K562 (cell line): ENCODE measurements around the gene RPS6KA6. TPM values are rescaled to one million over a fixed set of nuclear protein-coding genes. Genes with fewer than 3 reads are reported as not detected.

Experiments
- ATAC-seq: fragments of 200-7000 bp; cut with Tn5 transposase; 3 replicates; pipeline ENCODE4 v1.9.1; 2020; ENCODE audit warnings: moderate library complexity
- BruUV-seq: library from RNA; stranded (reverse); fragments of 400-500 nt; replicated peaks from 2 replicates; lab custom pipeline; 2021; lab: Mats Ljungman, UMichigan
- CTCF ChIA-PET: fragments of 300-600 bp; formaldehyde crosslinking; extraction: SDS; loops from one replicate; lab custom pipeline; 2021; ENCODE audit warnings: low intra/inter-chr PET ratio; lab: Yijun Ruan, JAX
- POLR2A ChIA-PET: fragments of 300-600, 350-650 bp; sonication (Branson Sonifier 250); formaldehyde crosslinking; extraction: SDS; loops from one replicate; lab custom pipeline; 2021; ENCODE audit warnings: antibody characterized with exemption, inconsistent platforms; lab: Yijun Ruan, JAX
- DNase-seq, 4 experiments: peaks; one replicate each; pipeline versions ENCODE4 v3.0.0 to v3.0.0-alpha.2; 2011 to 2018; ENCODE audit warnings: low spot score in 3 of 4, mixed read lengths in 3 of 4; ENCODE audit errors: extremely low read depth in 1 of 4
- FAIRE-seq: peaks from 2 replicates; lab custom pipeline; 2011; peaks lifted over from hg19 to GRCh38; lab: Jason Lieb, UNC
- H2AFZ ChIP-seq: 2 replicates; pipeline ENCODE4 v1.6.0; 2011; ENCODE audit warnings: low read depth, low read length, control low read depth, inconsistent platforms
- H3K27ac ChIP-seq: fragments of 200-600 bp; 3 replicates; pipeline ENCODE4 v1.8.0; 2011; ENCODE audit warnings: low read depth, mild to moderate bottlenecking, control low read depth, inconsistent platforms, low read length, moderate library complexity, mixed read lengths; ENCODE audit errors: extremely low read depth
- H3K27me3 ChIP-seq, 2 experiments: fragments of 300-600 bp in 1 of 2; 2 replicates in 1 of 2; 3 replicates in 1 of 2; pipeline versions ENCODE4 v1.6.0 to v1.8.0; 2011; ENCODE audit warnings: inconsistent platforms in 2 of 2, low read length in 2 of 2, mild to moderate bottlenecking in 1 of 2, mixed read lengths in 1 of 2, moderate library complexity in 1 of 2; ENCODE audit not compliant: control insufficient read depth in 2 of 2, insufficient read depth in 2 of 2
- H3K36me3 ChIP-seq: fragments of 300-600 bp; 3 replicates; pipeline ENCODE4 v1.8.0; 2011; ENCODE audit warnings: mild to moderate bottlenecking, low read length, inconsistent platforms; ENCODE audit not compliant: control insufficient read depth, insufficient read depth
- H3K4me1 ChIP-seq, 2 experiments: fragments of 200-600 bp in 1 of 2; replicated peaks in 1 of 2; 2 replicates in 1 of 2; 3 replicates in 1 of 2; pipeline versions ENCODE4 v1.5.1 to v1.8.0; 2011; ENCODE audit warnings: inconsistent platforms in 2 of 2, low read length in 2 of 2, mild to moderate bottlenecking in 1 of 2, mixed read lengths in 1 of 2, moderate library complexity in 1 of 2; ENCODE audit not compliant: control insufficient read depth in 2 of 2, insufficient read depth in 2 of 2
- H3K4me2 ChIP-seq: 2 replicates; pipeline ENCODE4 v1.6.1; 2011; ENCODE audit warnings: low read length, control low read depth, inconsistent platforms, mixed read lengths; ENCODE audit not compliant: insufficient read depth
- H3K4me3 ChIP-seq: fragments of 200-600 bp; sonication (generic), shearing (Covaris generic); 2 replicates; pipeline ENCODE4 v1.5.1; 2016; ENCODE audit warnings: control low read depth, inconsistent platforms
- H3K79me2 ChIP-seq: fragments of 200-600 bp; 3 replicates; pipeline ENCODE4 v1.8.0; 2011; ENCODE audit warnings: low read length, inconsistent platforms; ENCODE audit not compliant: control insufficient read depth, insufficient read depth
- H3K9ac ChIP-seq, 2 experiments: 2 replicates each; pipeline versions ENCODE4 v1.6.0 to v1.6.1; 2011; ENCODE audit warnings: low read depth in 2 of 2, low read length in 2 of 2, control low read depth in 1 of 2, inconsistent platforms in 1 of 2, mild to moderate bottlenecking in 1 of 2, mixed read lengths in 1 of 2; ENCODE audit not compliant: insufficient read depth in 1 of 2
- H3K9me1 ChIP-seq: one replicate; pipeline ENCODE4 v1.6.0; 2011; ENCODE audit warnings: inconsistent platforms, mild to moderate bottlenecking, low read length, moderate library complexity; ENCODE audit not compliant: control insufficient read depth, insufficient read depth
- H3K9me3 ChIP-seq: replicated peaks from 2 replicates; pipeline ENCODE4 v1.5.1; 2011; ENCODE audit warnings: low read depth, low read length, inconsistent platforms; ENCODE audit not compliant: control insufficient read depth, insufficient read depth
- H4K20me1 ChIP-seq: replicated peaks from 2 replicates; pipeline ENCODE4 v1.6.1; 2011; ENCODE audit warnings: low read length, inconsistent platforms, mixed read lengths; ENCODE audit not compliant: control insufficient read depth, insufficient read depth
- ATF7 ChIP-seq: fragments of 450-650 bp; IDR thresholded peaks from 2 replicates; pipeline ENCODE4 v1.7.1; 2014; ENCODE audit warnings: mild to moderate bottlenecking, moderate library complexity
- GTF3C2 ChIP-seq: IDR thresholded peaks from 3 replicates; pipeline ENCODE4 v1.6.1; 2011; ENCODE audit warnings: borderline replicate concordance, mild to moderate bottlenecking, moderate library complexity; ENCODE audit not compliant: insufficient read length; ENCODE audit errors: extremely low read depth
- ILF3 ChIP-seq: fragments of 450-650 bp; IDR thresholded peaks from 2 replicates; pipeline ENCODE4 v1.6.1; 2018; ENCODE audit warnings: antibody characterized with exemption, mild to moderate bottlenecking, moderate library complexity, borderline replicate concordance
- PHTF2 ChIP-seq: fragments of 250-450 bp; sonication (Bioruptor Pico); IDR thresholded peaks from 2 replicates; pipeline ENCODE4 v1.5.0; 2021; ENCODE audit warnings: mild to moderate bottlenecking
- PREB ChIP-seq: sonication (generic); formaldehyde crosslinking; IDR thresholded peaks from 2 replicates; pipeline ENCODE4 v1.8.1; 2023; ENCODE audit warnings: mild to moderate bottlenecking, missing genetic modification reagents
- TEAD1 ChIP-seq, 2 experiments: fragments of 450-650 bp in 1 of 2; sonication (generic) in 1 of 2; formaldehyde crosslinking; IDR thresholded peaks; 2 replicates each; pipeline versions ENCODE4 v1.4.0 to v1.8.0; 2020 to 2022; ENCODE audit warnings: mild to moderate bottlenecking in 2 of 2, missing genetic modification reagents in 1 of 2
- ZBTB2 ChIP-seq: fragments of 450-650 bp; IDR thresholded peaks from 2 replicates; pipeline ENCODE4 v1.6.1; 2016; ENCODE audit warnings: antibody characterized with exemption
- ZNF124 ChIP-seq: sonication (generic); formaldehyde crosslinking; IDR thresholded peaks from 2 replicates; pipeline ENCODE4 v1.8.1; 2022; ENCODE audit warnings: missing genetic modification reagents
- ZNF140 ChIP-seq: fragments of 250-450 bp; sonication (Bioruptor Pico); IDR thresholded peaks from 2 replicates; pipeline ENCODE4 v1.8.0; 2021; ENCODE audit warnings: moderate library complexity, mild to moderate bottlenecking, inconsistent platforms
- ZNF197 ChIP-seq: fragments of 200-800 bp; sonication (Bioruptor generic); IDR thresholded peaks from 2 replicates; pipeline ENCODE4 v1.6.1; 2016; ENCODE audit warnings: low read depth, missing genetic modification characterization, missing compliant biosample characterization
- WGBS: fragments of 100-300 bp; shearing (Covaris generic); methylation state at CpG from one replicate; pipeline ENCODE4 v1.1.6; 2016; ENCODE audit warnings: low coverage, mixed read lengths; ENCODE audit not compliant: insufficient coverage; ENCODE audit errors: missing lambda C conversion rate; 5-methylcytosine and 5-hydroxymethylcytosine counted together
- in situ Hi-C: fragments of 300-500 bp; cut with MboI; formaldehyde crosslinking; loops from 4 replicates; pipeline ENCODE4 v1.15.0; 2018; ENCODE audit warnings: inconsistent platforms, mixed read lengths
- intact Hi-C: fragments of 100-400 bp; cut with micrococcal nuclease; formaldehyde crosslinking; loops from 2 replicates; pipeline ENCODE4 v1.14.2; 2022
- polyA plus RNA-seq, 8 experiments: library from polyadenylated mRNA; depleted of rRNA in 4 of 8; stranded (reverse) in 5 of 8; unstranded in 3 of 8; fragments of >200 nt; fragmentation: Nextera tagmentation in 2 of 8; fragmentation: Illumina TruSeq in 1 of 8; extraction: Ambion mirVana in 2 of 8; extraction: Trizol in 1 of 8; gene quantifications; 2 replicates each; pipeline versions ENCODE4 v1.2.1 to v1.2.3, GENCODE V29; 2011 to 2014; ENCODE audit warnings: inconsistent platforms in 1 of 8, missing spikeins in 1 of 8
- total RNA-seq, 7 experiments: library from RNA; depleted of rRNA in 6 of 7; stranded (reverse); fragments of >200 nt in 6 of 7; fragmentation: Illumina TruSeq in 2 of 7; extraction: Trizol in 2 of 7; gene quantifications; 2 replicates each; pipeline versions ENCODE4 v1.2.1 to v1.2.3, GENCODE V29; 2011 to 2021; ENCODE audit warnings: low replicate concordance in 1 of 7

Gene RPS6KA6
- total and polyA plus RNA-seq, 9 of the 15 experiments (the other 6 are each of a cell fraction or from before 2014, with no cell fraction given) = 0.11 TPM; not detected in 8

- CTCF ChIA-PET = no interaction called here
- Histone ChIP-seq H4K20me1 (no peaks in the 10 kb centered on the region), H3K27me3 (no peaks in the 10 kb centered on the region), H3K36me3 (no peaks in the 10 kb centered on the region), H3K27ac (no peak overlapping the region), H3K79me2 (no peaks in the 10 kb centered on the region), H3K9ac (no peak overlapping the region), H2AFZ (no peak overlapping the region), H3K4me3 (no peak overlapping the region), H3K9me1 (no peaks in the 10 kb centered on the region), H3K4me1 (no peaks in the 10 kb centered on the region), H3K9me3 (no peaks in the 10 kb centered on the region), H3K4me2 (no peak overlapping the region)
- intact Hi-C loops (no loop called here), in situ Hi-C loops (no loop called here)
- BruUV-seq = no TSS peak
- ATAC-seq (no peak), FAIRE-seq (no peak), DNase-seq (no peak)
- POLR2A ChIA-PET = no interaction called here
- TF ChIP-seq ZNF197 (CRISPR knock-in tag) (no peak), PHTF2 (CRISPR knock-in tag) (no peak)
- WGBS = 0% methylated on average over 2 of the region's 2 CpGs
These were observed 5.5 kb downstream of the RPS6KA6 start for GRCh38 chrX:84182516-84182915.

- Histone ChIP-seq H3K4me2 (no peak overlapping the region), H3K9me3 (no peaks in the 10 kb centered on the region), H4K20me1 (no peaks in the 10 kb centered on the region), H3K4me1 (no peaks in the 10 kb centered on the region), H3K9ac (no peak overlapping the region), H3K79me2 (no peaks in the 10 kb centered on the region), H3K36me3 (no peaks in the 10 kb centered on the region), H3K4me3 (no peak overlapping the region), H3K27ac (no peak overlapping the region), H2AFZ (no peak overlapping the region), H3K27me3 (no peaks in the 10 kb centered on the region), H3K9me1 (no peaks in the 10 kb centered on the region)
- in situ Hi-C loops = no loop called here
- TF ChIP-seq ATF7 = no peak
- no peak for TF ChIP-seq GTF3C2
- no peak for TF ChIP-seq ZNF124
- no peak for TF ChIP-seq ZBTB2
- TF ChIP-seq ILF3 = no peak
- no peak for TF ChIP-seq ZNF140 (CRISPR knock-in tag)
- TF ChIP-seq TEAD1 (CRISPR knock-in tag; IDR thresholded peaks at IDR 0.05) = no peak
- no peak for TF ChIP-seq PREB
- no TSS peak for BruUV-seq
- intact Hi-C loops = no loop called here
- no peak for ATAC-seq
- DNase-seq = no peak
- CTCF ChIA-PET = no interaction called here
- POLR2A ChIA-PET = no interaction called here
- no peak for FAIRE-seq
These were observed 12.0 kb downstream of the RPS6KA6 start for GRCh38 chrX:84175958-84176357.
